Activated T-cell treated with anti-CD3 and anti-CD28 coated beads for 1 hour (primary cell): Measurements from ENCODE around the gene ANAPC4.

ENCODE experiments used
- DNase-seq: peaks from one replicate; pipeline ENCODE4 v3.0.0-alpha.2; 2020; ENCODE audit warnings: low read depth

The ANAPC4 gene

GRCh38 chr4:25439918-25440477 is 62.9 kb downstream of the ANAPC4 start:
- DNase-seq: peak; percentile 14

GRCh38 chr4:25440478-25441030 is 63.5 kb downstream of the ANAPC4 start:
- DNase-seq: no peak

GRCh38 chr4:25441519-25442117 is 64.6 kb downstream of the ANAPC4 start:
- no peak for DNase-seq

GRCh38 chr4:25442863-25443307 is 65.8 kb downstream of the ANAPC4 start:
- DNase-seq: no peak

- DNase-seq: no peak
These were observed 66.8 kb downstream of the ANAPC4 start for GRCh38 chr4:25443851-25444250.

GRCh38 chr4:25446611-25447010 is 69.5 kb downstream of the ANAPC4 start:
- no peak for DNase-seq

GRCh38 chr4:25448379-25449109 is 71.5 kb downstream of the ANAPC4 start:
- DNase-seq: no peak

DNA sequence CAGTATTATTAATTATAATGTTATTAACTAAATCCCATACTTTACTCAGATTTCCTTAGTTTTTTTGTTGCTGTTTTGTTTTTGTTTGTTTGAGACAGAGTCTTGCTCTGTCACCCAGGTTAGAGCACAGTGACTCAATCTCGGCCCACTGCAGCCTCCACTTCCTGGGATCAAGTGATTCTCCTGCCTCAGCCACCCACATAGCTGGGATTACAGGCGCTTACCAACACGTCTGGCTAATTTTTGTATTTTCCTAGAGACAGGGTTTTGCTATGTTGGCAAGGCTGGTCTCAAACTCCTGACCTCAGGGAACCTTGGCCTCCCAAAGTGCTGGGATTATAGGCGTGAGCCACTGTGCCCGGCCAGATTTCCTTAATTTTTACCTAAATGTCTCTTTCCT is 72.2 kb downstream of the ANAPC4 start:
- no peak for DNase-seq

- DNase-seq: no peak
These were observed 72.6 kb downstream of the ANAPC4 start for GRCh38 chr4:25449688-25450087.

GRCh38 chr4:25450491-25450901 is 73.4 kb downstream of the ANAPC4 start:
- DNase-seq: no peak

- DNase-seq: no peak
These were observed 74.6 kb downstream of the ANAPC4 start for GRCh38 chr4:25451676-25452075.

DNA sequence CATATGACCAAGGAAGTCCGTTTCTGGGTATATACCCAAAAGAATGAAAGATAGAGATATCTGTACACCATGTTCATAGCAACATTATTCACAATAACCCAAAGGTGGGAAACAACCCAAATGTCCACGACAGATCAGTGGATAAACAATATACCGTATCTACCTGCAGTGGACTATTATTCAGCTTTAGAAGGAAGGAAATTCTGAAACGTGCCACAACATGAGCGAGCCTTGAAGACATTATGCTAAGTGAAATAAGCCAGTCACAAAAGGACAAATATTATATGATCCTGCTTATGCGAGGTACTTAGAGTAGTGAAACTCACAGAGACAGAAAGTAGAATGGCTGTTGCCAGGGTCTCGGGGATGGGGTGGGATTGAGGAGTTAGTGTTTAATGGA is 75.0 kb downstream of the ANAPC4 start:
- DNase-seq: no peak

DNA sequence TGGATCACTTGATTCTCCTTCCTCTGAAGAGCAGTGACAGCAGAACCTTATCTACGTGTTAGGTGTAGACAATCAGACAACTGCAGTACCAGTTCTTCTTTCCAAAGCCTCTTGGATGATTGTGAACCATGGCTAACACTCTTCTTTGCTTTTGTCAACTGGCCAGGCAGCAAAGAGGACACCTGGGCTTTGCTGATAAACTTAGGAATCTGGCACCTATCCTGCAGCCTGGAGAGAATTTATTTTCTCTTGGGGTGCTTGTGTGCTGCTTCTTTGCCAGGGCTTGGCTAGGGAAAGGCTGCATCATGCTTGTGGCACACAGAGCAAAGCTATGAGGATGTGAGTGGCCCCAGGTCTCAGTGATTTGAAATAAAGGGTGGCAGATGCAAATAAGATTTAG is 77.4 kb downstream of the ANAPC4 start:
- no peak for DNase-seq

- DNase-seq: no peak
These were observed 80.1 kb downstream of the ANAPC4 start for GRCh38 chr4:25457053-25457715.

- DNase-seq: no peak
These were observed 90.1 kb downstream of the ANAPC4 start for GRCh38 chr4:25466966-25467697.

DNA sequence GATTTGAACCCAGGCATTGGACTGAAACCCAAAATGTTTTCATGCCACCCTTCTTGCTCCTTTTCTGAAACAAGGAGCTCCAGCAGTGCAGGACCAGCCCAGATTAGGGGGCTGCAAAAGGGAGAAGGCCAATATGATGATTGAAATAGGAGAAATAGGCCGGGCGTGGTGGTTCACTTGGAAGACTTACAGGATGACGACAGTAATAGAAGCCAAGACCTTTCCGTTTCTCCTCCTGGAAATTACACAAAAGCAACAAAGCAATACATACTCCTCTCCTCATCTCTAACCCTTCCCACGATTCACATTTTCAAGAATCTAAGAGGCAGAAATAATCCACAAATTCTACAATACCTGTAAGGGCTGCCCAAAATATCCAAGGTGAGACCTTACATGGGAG is 90.8 kb downstream of the ANAPC4 start:
- DNase-seq: no peak
